Skin of body (tissue), 2 donors: ENCODE results near the gene ZCWPW2. TPM values are rescaled to one million over a fixed set of nuclear protein-coding genes. Genes with fewer than 3 reads are reported as not detected.

ENCODE experiments used
- DNase-seq: peaks from one replicate; lab custom pipeline; 2025; lab: John Stamatoyannopoulos, UW
- total RNA-seq: library from RNA; depleted of rRNA; stranded (reverse); fragments of >200 nt; gene quantifications from one replicate; pipeline ENCODE4 v1.2.3, GENCODE V29; 2014

Gene ZCWPW2, protein sequence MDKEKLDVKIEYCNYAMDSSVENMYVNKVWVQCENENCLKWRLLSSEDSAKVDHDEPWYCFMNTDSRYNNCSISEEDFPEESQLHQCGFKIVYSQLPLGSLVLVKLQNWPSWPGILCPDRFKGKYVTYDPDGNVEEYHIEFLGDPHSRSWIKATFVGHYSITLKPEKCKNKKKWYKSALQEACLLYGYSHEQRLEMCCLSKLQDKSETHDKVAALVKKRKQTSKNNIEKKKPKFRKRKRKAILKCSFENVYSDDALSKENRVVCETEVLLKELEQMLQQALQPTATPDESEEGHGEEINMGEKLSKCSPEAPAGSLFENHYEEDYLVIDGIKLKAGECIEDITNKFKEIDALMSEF
- 1.5 TPM for total RNA-seq

GRCh38 chr3:28348629-28349468 lies at the start of gene ZCWPW2, which contains the start of gene AZI2:
Gene ZCWPW2 (plus strand): TSS chr3:28348721. CDS start chr3:28413069, 64,348 bp downstream.
Gene AZI2 (minus strand): TSS chr3:28348824. CDS start chr3:28340617, 8,207 bp downstream.
- DNase-seq: peak; percentile 96

- no peak for DNase-seq
Measured at GRCh38 chr3:28299705-28300104, 48.8 kb upstream of the ZCWPW2 start.

DNA sequence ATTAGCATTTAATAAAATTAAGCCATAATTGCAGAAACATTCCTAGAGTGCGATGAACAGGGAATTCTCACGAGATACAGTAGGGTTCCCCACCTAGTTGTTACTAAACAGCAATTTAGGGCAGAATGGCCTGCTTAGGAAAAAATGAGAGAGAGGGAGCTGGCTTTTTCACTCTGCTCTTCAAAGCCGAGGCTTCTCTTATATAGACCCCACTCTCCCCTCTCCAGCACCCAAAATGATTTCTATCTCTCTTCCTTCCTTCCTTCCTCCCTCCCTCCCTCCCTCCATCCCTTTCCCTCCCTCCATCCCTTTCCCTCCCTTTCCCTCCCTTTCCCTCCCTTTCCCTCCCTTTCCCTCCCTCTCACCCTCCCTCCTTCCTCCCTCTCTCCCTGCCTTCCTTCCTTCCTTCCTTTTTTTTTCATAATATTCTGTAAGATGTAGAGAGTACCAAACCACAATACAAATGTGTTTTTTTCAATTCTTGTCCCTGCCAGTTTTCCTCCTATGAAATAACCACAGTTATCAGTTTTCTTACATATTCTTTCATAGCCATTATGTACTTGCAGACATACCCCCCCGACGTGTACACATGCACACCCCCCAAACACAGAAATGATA lies 48.1 kb upstream of the ZCWPW2 start:
- no peak for DNase-seq

DNA sequence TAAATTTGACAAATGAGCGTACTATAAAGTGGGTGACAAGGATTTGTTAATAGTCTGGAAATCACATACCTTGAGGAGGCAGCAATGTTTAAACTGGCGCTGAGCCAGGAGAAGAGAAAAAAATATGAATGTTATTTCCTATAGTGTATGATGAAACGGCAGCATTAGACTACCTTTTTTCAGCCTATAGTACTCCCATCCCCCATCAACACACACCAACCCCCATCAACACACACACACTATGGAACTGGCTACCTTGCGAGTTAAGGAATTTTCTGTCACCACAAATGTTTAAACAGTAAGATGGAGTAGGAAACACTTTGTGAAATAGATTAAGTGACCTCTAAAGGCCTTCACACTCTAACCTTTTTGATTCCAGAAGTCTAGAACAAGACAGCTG lies 46.8 kb upstream of the ZCWPW2 start:
- no peak for DNase-seq

- no peak for DNase-seq
Measured at GRCh38 chr3:28308196-28308595, 40.3 kb upstream of the ZCWPW2 start.

GRCh38 chr3:28315711-28316110 lies 32.8 kb upstream of the ZCWPW2 start:
- DNase-seq: no peak

GRCh38 chr3:28316226-28316625 lies 32.3 kb upstream of the ZCWPW2 start:
- DNase-seq: no peak

GRCh38 chr3:28317438-28318022 lies 31.0 kb upstream of the ZCWPW2 start:
- peak; percentile 1 for DNase-seq

GRCh38 chr3:28320981-28321380 lies 27.5 kb upstream of the ZCWPW2 start:
- no peak for DNase-seq

DNA sequence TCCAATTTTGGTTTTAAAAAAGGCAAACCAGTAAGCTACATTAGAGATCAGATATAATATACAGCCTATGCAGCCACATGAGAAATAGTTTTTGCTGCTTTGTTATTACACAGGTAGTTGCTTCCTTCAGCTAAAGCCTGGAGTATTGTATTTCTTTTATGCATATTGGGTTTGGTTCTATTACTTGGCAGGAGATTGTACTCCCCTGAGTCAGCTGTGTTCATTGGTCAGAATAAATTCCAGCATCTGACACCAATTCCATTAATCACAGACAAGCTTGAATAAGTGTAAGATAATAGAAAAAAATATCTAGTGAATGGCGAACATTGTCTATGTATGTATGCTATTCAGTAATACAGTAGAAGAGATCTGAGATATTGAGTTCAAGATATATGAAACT lies 26.1 kb upstream of the ZCWPW2 start:
- no peak for DNase-seq

DNA sequence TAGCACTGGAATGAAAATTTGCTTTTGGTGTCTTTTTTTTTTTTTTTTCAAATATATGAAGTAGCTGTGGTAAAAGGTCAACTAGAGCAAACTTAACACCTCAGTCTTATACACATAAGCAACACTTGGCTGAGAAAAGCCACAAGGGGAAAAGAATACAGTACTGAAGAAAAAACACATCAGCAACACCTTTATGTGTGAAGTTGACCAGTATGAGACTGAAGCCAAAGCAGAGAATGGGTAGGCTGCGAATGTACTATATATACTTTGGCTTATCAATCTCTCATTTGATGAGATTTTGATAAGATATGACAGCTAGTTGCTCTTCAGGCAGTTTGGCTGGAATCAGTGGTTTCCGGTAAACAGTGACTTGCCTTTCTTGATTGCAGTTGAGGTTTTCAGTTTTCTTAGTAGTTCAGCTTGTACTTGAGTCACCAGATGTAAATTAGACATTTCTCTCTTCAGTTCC lies 22.0 kb upstream of the ZCWPW2 start:
- no peak for DNase-seq

DNA sequence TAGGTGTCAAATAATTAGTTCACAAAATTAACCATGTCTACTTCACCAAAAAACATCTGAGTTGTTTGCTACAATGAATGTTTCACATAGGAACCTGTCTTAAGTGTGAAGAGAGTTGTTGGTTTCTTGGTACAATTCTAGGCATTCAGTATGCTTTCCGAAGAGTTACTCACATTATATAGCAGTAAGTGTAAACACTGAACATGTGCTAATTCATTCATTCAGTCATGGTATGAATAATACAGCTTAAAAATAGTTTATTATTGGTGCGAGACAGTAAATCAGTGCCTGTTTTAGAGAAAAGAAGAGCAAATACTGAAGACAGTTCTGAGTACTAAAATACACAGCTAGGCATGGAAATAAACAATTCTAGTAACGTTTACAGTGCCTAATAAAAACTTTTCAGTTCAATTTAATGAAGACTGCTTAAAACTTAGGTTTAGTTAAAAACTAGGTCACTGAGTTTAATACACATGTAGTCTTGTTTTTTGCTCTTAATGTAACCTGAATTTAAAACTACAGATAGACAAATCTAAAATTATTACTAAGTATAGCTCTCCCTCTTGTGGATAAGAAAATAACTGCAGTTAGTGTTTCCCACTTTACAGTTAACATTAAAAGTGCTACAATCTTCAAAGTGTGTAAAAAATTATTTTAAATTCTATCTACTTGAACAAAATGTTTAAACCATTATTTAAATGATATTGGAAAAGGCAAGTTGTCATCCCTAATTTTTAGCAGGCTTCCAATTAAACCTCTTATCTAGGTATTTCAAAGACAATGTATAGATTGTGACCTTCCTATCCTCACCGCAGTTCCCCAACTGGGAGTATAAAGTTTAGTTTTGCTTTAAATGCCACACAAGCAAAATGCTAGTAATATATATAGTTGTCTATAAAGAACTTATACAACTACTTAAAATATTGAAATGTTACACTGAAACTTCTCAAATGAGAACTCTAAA lies 20.1 kb upstream of the ZCWPW2 start:
- DNase-seq: no peak

DNA sequence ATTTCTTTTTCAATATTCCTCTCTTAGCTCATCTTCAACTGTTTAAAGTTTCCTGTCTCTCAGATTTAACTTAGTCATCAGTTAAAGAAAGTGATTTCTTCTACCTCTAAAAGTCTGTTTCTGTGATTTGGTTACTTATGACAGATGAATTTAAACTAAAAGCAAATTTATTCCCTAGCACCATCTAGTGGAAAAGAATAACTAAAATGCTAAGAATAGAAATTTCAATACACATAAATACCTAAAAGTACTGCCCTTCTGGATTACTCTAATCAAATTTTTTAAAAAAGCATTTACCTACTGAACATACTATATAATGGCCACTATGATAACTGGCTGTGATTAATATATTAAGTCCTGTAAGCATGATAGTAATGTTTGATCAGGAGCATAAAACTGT lies 14.0 kb upstream of the ZCWPW2 start:
- DNase-seq: no peak

DNA sequence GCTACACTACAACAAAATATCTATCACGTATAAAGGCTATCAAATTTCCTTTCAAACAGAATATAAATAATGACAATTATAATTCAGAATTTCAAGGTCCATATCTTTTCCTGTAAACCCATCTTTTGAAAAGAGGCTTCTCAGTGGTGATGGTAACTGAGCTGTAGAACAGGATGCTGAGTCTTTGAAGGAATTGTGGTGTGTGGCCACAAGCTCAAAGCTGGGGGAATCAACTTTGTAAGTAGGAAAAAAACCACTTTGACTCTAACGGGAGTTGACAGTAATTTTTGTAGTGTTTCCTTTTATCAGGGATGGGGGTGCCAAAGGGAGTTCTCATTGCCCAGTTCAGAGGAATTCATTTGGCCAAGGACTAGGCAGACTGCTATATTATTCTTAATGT lies 13.3 kb upstream of the ZCWPW2 start:
- no peak for DNase-seq

- DNase-seq: no peak
Measured at GRCh38 chr3:28337230-28337629, 11.3 kb upstream of the ZCWPW2 start.

GRCh38 chr3:28343144-28343543 lies 5.4 kb upstream of the ZCWPW2 start:
- DNase-seq: no peak

GRCh38 chr3:28345690-28346089 lies 2.8 kb upstream of the ZCWPW2 start:
- no peak for DNase-seq

DNA sequence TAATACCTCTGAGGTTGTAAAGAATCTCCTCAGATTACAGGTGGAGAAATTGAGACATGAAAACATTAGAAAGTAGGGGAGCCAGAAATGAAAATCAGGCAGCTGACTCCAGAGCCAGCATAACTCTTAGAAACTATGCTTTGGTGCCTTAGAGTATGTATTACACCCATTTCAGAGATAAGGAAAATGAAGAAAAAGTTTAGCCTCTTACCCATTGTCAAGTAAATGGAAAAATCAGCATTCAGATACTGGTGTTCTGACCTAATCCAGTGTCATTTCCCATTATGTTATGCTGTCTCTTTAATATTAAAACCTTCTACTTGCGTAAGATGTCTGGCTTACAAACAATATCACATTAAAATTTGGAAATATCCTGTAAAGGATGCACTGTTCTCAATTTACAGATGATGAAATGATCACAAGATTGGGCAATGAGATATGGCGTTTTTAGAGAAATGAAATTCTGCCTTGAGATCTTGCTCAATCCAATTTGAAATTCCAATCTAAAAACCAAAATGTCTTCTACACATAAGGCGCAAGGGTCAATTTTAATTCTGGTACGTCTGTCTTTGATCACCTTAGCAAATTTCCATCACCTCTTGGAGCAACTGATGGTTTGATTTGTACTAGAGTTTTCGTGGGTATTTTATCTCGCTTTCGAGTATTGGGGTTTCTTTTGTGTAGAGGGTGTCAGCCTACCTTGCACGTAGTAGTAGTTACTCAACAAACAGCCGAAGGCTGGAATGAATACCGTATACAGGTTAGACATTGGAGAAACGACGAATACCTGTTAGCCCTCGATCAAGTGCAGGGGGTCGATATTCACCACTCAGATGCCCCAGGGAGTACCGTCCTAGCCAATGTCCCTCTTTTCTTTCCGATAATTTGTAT lies 902 bp upstream of the ZCWPW2 start:
- DNase-seq: peak; percentile 58

GRCh38 chr3:28348265-28348628 lies 274 bp upstream of the ZCWPW2 start:
- no peak for DNase-seq
